ENCODE measurements around the gene RUNX1. TPM values are rescaled to one million over a fixed set of nuclear protein-coding genes. Genes with fewer than 3 reads are reported as not detected.

The RUNX1 gene
- polyA plus RNA-seq, 1 donor = 9.2 TPM

GRCh38 chr21:35038772-35039319, 10.3 kb downstream of the RUNX1 start:
- H3K27ac ChIP-seq (ENCODE audit: low read length) = no peak overlapping the region

GRCh38 chr21:35037384-35037765, 11.7 kb downstream of the RUNX1 start:
- Histone ChIP-seq H3K27me3 (ENCODE audit: control insufficient read depth, insufficient read depth, low read length) (no peaks in the 10 kb centered on the region), H3K4me1 (ENCODE audit: control insufficient read depth, insufficient read depth, low read length) (no peaks in the 10 kb centered on the region), H3K36me3 (ENCODE audit: control insufficient read depth, insufficient read depth, low read length) (no peaks in the 10 kb centered on the region), H3K9me3 (ENCODE audit: control insufficient read depth, low read depth, low read length) (no peaks in the 10 kb centered on the region), H3K4me3 (ENCODE audit: low read length) (no peak overlapping the region), H3K27ac (ENCODE audit: low read length) (no peak overlapping the region)
- no peak for DNase-seq
- WGBS (ENCODE audit: insufficient coverage, low lambda C conversion rate) = no CpG with 5 or more reads among the region's 7 CpGs

More at GRCh38 chr21:35038772-35039319, 10.3 kb downstream of the RUNX1 start:
- Histone ChIP-seq H3K4me1 (ENCODE audit: control insufficient read depth, insufficient read depth, low read length) (no peaks in the 10 kb centered on the region), H3K27me3 (ENCODE audit: control insufficient read depth, insufficient read depth, low read length) (no peaks in the 10 kb centered on the region), H3K9me3 (ENCODE audit: control insufficient read depth, low read depth, low read length) (no peaks in the 10 kb centered on the region), H3K36me3 (ENCODE audit: control insufficient read depth, insufficient read depth, low read length) (no peaks in the 10 kb centered on the region), H3K4me3 (ENCODE audit: low read length) (no peak overlapping the region)
- no peak for DNase-seq
- no CpG with 5 or more reads among the region's 5 CpGs for WGBS (ENCODE audit: insufficient coverage, low lambda C conversion rate)

DNA sequence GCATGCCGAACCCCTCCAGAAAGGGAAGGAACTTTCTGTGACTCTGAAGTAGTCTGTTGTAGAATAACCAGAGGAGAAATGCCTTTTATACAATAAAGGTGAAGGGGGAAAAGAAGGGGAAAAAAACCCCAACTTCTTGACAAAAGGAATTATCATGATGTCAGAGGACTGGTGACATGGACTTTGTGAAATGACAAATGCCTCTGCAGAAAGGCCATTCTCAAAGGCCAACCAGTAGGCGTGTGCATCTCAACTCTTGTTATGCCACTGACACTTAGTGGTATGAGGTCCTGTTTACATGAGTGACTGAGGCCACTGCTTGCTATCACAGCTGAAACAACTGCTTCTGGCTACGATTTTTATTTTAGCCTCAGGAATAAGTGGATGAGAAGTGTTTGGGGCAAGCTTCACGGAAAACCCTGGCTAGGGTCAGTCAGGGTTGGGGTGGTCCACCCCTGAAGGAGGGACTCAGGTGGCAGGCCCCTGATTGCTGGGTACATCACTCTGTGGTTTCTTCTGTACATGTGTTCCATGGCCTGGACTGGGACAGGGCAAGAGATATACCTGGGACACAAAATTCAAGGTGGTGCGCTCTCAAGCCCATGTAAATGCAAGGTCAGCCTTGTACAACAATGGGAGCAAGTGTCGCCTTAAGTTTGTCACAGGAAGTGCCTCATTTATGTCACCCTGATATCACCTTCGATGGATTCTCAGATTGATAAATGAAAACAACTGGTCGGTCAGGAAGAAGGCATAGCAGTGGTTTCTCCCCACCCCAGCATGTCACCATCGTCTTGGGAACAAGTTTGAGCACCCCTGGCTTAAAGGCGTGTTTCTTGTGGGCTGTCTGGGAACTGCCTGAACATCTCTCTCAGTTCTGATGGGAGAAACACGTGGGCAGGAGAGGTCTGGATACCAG, 12.4 kb downstream of the RUNX1 start:
- WGBS (ENCODE audit: insufficient coverage, low lambda C conversion rate) = no CpG with 5 or more reads among the region's 11 CpGs
- no peaks in the 10 kb centered on the region for H3K36me3 ChIP-seq (ENCODE audit: control insufficient read depth, insufficient read depth, low read length)
- no peaks in the 10 kb centered on the region for H3K4me1 ChIP-seq (ENCODE audit: control insufficient read depth, insufficient read depth, low read length)
- no peak overlapping the region for H3K27ac ChIP-seq (ENCODE audit: low read length)
- no peak for DNase-seq
- H3K27me3 ChIP-seq (ENCODE audit: control insufficient read depth, insufficient read depth, low read length) = no peaks in the 10 kb centered on the region
- H3K9me3 ChIP-seq (ENCODE audit: control insufficient read depth, low read depth, low read length) = no peaks in the 10 kb centered on the region
- H3K4me3 ChIP-seq (ENCODE audit: low read length) = no peak overlapping the region

DNA sequence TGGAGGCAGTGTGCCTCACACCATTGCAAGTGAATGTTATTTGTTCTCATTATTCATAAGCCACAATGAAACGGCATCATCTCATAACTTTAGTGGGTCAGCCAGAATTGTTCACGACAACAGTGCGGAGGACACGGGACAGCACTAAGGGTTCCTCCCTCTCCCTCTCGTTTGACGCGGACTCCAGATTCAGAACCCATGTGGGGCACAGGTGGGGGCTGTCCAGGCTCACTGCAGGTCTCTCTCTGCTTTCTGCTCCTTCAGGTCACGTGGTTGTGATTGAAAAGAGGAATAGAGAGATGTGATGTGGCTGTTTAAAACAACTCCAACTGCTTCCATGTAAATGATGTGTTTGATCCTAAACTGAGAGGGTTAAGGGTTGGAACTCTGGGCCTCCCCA, 13.5 kb downstream of the RUNX1 start:
- Histone ChIP-seq H3K4me1 (ENCODE audit: control insufficient read depth, insufficient read depth, low read length) (no peaks in the 10 kb centered on the region), H3K4me3 (ENCODE audit: low read length) (no peak overlapping the region), H3K27ac (ENCODE audit: low read length) (no peak overlapping the region), H3K9me3 (ENCODE audit: control insufficient read depth, low read depth, low read length) (no peaks in the 10 kb centered on the region), H3K27me3 (ENCODE audit: control insufficient read depth, insufficient read depth, low read length) (no peaks in the 10 kb centered on the region), H3K36me3 (ENCODE audit: control insufficient read depth, insufficient read depth, low read length) (no peaks in the 10 kb centered on the region)
- no CpG with 5 or more reads among the region's 8 CpGs for WGBS (ENCODE audit: insufficient coverage, low lambda C conversion rate)
- DNase-seq = no peak

DNA sequence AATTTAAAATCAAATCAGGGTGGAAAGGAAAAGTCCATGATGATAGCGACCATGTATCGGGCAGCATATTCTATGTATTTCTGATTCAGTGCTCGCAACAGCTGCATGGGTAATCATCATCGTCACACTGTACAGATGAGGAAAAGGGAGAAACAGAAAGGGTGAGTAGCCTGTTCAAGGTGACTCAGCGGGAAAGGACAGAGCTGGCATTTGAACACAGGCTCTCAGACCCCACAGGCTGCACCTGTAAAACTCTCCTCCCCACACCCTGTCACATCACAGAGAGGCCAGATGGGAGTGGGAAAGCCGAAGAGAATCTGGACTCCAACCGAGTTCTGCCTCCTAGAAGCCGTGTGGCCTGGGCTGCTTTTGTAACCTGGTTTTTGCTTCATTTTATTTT, 14.0 kb downstream of the RUNX1 start:
- Histone ChIP-seq H3K27ac (ENCODE audit: low read length) (no peak overlapping the region), H3K9me3 (ENCODE audit: control insufficient read depth, low read depth, low read length) (no peaks in the 10 kb centered on the region), H3K27me3 (ENCODE audit: control insufficient read depth, insufficient read depth, low read length) (no peaks in the 10 kb centered on the region), H3K4me3 (ENCODE audit: low read length) (no peak overlapping the region), H3K36me3 (ENCODE audit: control insufficient read depth, insufficient read depth, low read length) (no peaks in the 10 kb centered on the region), H3K4me1 (ENCODE audit: control insufficient read depth, insufficient read depth, low read length) (no peaks in the 10 kb centered on the region)
- WGBS (ENCODE audit: insufficient coverage, low lambda C conversion rate) = 100% methylated on average over 2 of the region's 8 CpGs
- DNase-seq = no peak

- Histone ChIP-seq H3K4me1 (ENCODE audit: control insufficient read depth, insufficient read depth, low read length) (no peaks in the 10 kb centered on the region), H3K27me3 (ENCODE audit: control insufficient read depth, insufficient read depth, low read length) (no peaks in the 10 kb centered on the region), H3K36me3 (ENCODE audit: control insufficient read depth, insufficient read depth, low read length) (no peaks in the 10 kb centered on the region), H3K4me3 (ENCODE audit: low read length) (no peak overlapping the region), H3K27ac (ENCODE audit: low read length) (no peak overlapping the region), H3K9me3 (ENCODE audit: control insufficient read depth, low read depth, low read length) (no peaks in the 10 kb centered on the region)
- DNase-seq = no peak
- WGBS (ENCODE audit: insufficient coverage, low lambda C conversion rate) = no CpG with 5 or more reads among the region's 9 CpGs
These were observed 14.7 kb downstream of the RUNX1 start for GRCh38 chr21:35034203-35034926.

DNA sequence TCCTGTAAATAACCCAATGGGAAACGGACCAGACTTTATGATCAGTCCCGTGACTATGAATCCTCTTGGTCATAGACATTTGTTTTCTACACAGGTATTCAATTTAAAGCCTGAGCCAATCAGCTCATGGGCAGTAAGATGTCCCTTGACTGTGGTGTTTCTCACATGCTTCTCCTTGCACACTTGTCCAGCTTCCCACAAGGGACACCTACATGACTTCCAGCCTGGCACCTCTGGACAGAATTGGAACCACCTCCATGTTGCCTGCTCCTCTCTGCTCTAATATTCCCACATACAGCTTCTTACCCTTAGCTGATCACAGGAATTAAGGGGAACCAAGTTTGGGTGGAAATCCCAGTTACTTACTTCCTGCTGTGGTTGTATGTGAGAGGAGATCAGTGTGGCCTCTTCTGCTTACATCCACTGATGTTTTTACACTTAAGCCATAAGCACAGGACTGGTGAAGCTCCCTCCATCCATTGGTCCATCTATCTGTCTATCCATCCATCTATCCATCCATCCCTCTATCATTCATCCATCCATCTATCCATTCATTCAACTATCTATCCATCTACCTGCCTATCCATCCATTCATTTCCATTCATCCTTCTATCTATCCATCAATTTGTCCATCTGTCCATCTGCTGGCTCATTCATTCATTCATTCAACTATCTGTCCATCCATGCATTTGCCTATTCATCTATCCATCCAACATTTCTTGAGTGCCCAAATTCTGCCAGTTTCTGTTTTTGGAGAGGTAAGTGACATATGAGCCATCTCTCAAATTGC, 16.4 kb downstream of the RUNX1 start:
- Histone ChIP-seq H3K4me3 (ENCODE audit: low read length) (no peak overlapping the region), H3K4me1 (ENCODE audit: control insufficient read depth, insufficient read depth, low read length) (no peaks in the 10 kb centered on the region), H3K27ac (ENCODE audit: low read length) (no peak overlapping the region), H3K36me3 (ENCODE audit: control insufficient read depth, insufficient read depth, low read length) (no peaks in the 10 kb centered on the region), H3K9me3 (ENCODE audit: control insufficient read depth, low read depth, low read length) (no peaks in the 10 kb centered on the region), H3K27me3 (ENCODE audit: control insufficient read depth, insufficient read depth, low read length) (no peaks in the 10 kb centered on the region)
- no CpG with 5 or more reads among the region's 2 CpGs for WGBS (ENCODE audit: insufficient coverage, low lambda C conversion rate)
- DNase-seq = no peak

- Histone ChIP-seq H3K9me3 (ENCODE audit: control insufficient read depth, low read depth, low read length) (no peaks in the 10 kb centered on the region), H3K4me1 (ENCODE audit: control insufficient read depth, insufficient read depth, low read length) (peaks cover 7% of the 10 kb centered on the region), H3K36me3 (ENCODE audit: control insufficient read depth, insufficient read depth, low read length) (no peaks in the 10 kb centered on the region), H3K27me3 (ENCODE audit: control insufficient read depth, insufficient read depth, low read length) (peaks cover 2% of the 10 kb centered on the region), H3K27ac (ENCODE audit: low read length) (no peak overlapping the region), H3K4me3 (ENCODE audit: low read length) (no peak overlapping the region)
- 67% methylated on average over 1 of the region's 4 CpGs for WGBS (ENCODE audit: insufficient coverage, low lambda C conversion rate)
- DNase-seq = no peak
These were observed 20.6 kb downstream of the RUNX1 start for GRCh38 chr21:35028451-35028978.

DNA sequence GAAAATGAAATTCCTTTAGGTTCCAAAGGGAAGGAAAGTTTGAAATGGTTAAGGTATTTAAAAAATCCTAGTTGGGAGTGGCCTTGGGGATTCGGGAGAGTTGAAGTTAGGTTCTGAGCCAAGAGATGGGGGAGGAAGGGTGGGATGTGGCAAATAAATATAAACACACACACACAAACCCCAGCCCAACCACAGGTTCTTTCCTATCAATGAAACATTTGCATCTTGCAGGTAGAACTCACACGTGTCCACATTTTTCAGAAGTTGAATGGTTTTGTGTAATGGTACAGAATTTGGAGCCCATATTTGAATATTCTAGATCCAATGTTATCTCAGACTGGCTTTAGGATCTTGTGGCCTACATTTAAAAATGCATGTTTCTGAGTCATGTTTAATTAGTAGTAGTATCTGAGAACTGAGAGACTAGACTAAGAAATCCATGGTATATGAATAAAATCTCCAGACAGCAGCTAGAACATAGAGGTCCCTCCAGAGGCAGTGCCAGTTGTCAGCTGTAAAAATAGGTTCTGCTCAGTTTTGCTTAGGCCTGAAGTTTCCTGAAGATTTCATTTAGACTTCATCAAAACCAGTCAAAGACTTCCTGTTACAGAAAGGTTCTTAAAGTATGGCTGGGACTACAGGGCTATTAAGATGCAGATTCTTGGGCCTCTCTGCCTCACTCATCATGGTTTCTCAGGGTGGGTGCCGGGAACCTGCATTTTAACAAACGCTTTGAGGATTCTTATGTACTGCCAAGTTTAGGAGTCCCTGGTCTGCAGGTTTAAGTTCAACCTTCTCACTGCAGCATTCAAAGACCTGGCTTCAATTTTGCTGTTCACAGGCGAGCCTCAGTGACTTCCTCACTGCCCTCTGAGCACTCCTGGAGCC, 21.3 kb downstream of the RUNX1 start:
- no peak for DNase-seq
- Histone ChIP-seq H3K4me3 (ENCODE audit: low read length) (no peak overlapping the region), H3K36me3 (ENCODE audit: control insufficient read depth, insufficient read depth, low read length) (no peaks in the 10 kb centered on the region), H3K9me3 (ENCODE audit: control insufficient read depth, low read depth, low read length) (no peaks in the 10 kb centered on the region), H3K27me3 (ENCODE audit: control insufficient read depth, insufficient read depth, low read length) (peaks cover 2% of the 10 kb centered on the region), H3K4me1 (ENCODE audit: control insufficient read depth, insufficient read depth, low read length) (peaks cover 13% of the 10 kb centered on the region), H3K27ac (ENCODE audit: low read length) (no peak overlapping the region)
- no CpG with 5 or more reads among the region's 5 CpGs for WGBS (ENCODE audit: insufficient coverage, low lambda C conversion rate)

Data from large intestine (tissue), 3 donors.